Measurements from ENCODE around the gene CFAP61.

Gene CFAP61

GRCh38 chr20:20012541-20012940 lies 39.8 kb upstream of the CFAP61 start:
- H3K9ac ChIP-seq (ENCODE audit: low read depth, low read length, poor library complexity, severe bottlenecking), result no peak overlapping the region
- H3K4me1 ChIP-seq (ENCODE audit: insufficient read depth, low read length, poor library complexity, severe bottlenecking), result no peaks in the 10 kb centered on the region
- TF ChIP-seq EZH2phosphoT487 (IDR thresholded peaks at IDR 0.05; ENCODE audit: borderline replicate concordance), result no peak
- no peak for TF ChIP-seq CTCF (conservative IDR thresholded peaks at IDR 0.05; ENCODE audit: low read length)
- peaks cover 4% of the 10 kb centered on the region for H3K79me2 ChIP-seq (ENCODE audit: insufficient read depth, low read length)
- H3K4me2 ChIP-seq (ENCODE audit: low read depth, low read length, poor library complexity, severe bottlenecking), result no peak overlapping the region
- peaks cover 3% of the 10 kb centered on the region for H4K20me1 ChIP-seq (ENCODE audit: insufficient read depth, low read length, poor library complexity, severe bottlenecking)
- H3K36me3 ChIP-seq (ENCODE audit: insufficient read depth, low read length), result no peaks in the 10 kb centered on the region
- H3F3A ChIP-seq (ENCODE audit: low read depth), result no peaks in the 10 kb centered on the region
- H3K9me2 ChIP-seq (replicated peaks; ENCODE audit: low read depth, low read length), result no peaks in the 10 kb centered on the region
- no peak overlapping the region for H3K4me3 ChIP-seq (ENCODE audit: low read length, poor library complexity, severe bottlenecking)
- no peak overlapping the region; the same call in 1 of the 2 replicates for H2AFZ ChIP-seq (ENCODE audit: low read length)
- H3K27me3 ChIP-seq (ENCODE audit: insufficient read depth, low read length, poor library complexity, severe bottlenecking), result no peaks in the 10 kb centered on the region
- H3K9me3 ChIP-seq (ENCODE audit: insufficient read depth, low read depth, low read length), result no peaks in the 10 kb centered on the region

- TF ChIP-seq CTCF (conservative IDR thresholded peaks at IDR 0.05; ENCODE audit: low read length) (no peak), EZH2phosphoT487 (IDR thresholded peaks at IDR 0.05; ENCODE audit: borderline replicate concordance) (no peak)
- H3K9me3 ChIP-seq (ENCODE audit: insufficient read depth, low read depth, low read length), result no peaks in the 10 kb centered on the region
- H3K4me1 ChIP-seq (ENCODE audit: insufficient read depth, low read length, poor library complexity, severe bottlenecking), result peaks cover 19% of the 10 kb centered on the region
- peaks cover 25% of the 10 kb centered on the region for H3K79me2 ChIP-seq (ENCODE audit: insufficient read depth, low read length)
- H4K20me1 ChIP-seq (ENCODE audit: insufficient read depth, low read length, poor library complexity, severe bottlenecking), result peaks cover 24% of the 10 kb centered on the region
- no peaks in the 10 kb centered on the region for H3K36me3 ChIP-seq (ENCODE audit: insufficient read depth, low read length)
- H3K4me2 ChIP-seq (ENCODE audit: low read depth, low read length, poor library complexity, severe bottlenecking), result no peak overlapping the region
- H2AFZ ChIP-seq (ENCODE audit: low read length), result peak overlapping the region; percentile 46
- no peaks in the 10 kb centered on the region for H3K9me2 ChIP-seq (replicated peaks; ENCODE audit: low read depth, low read length)
- H3F3A ChIP-seq (ENCODE audit: low read depth), result no peaks in the 10 kb centered on the region
- H3K27me3 ChIP-seq (ENCODE audit: insufficient read depth, low read length, poor library complexity, severe bottlenecking), result no peaks in the 10 kb centered on the region
- H3K4me3 ChIP-seq (ENCODE audit: low read length, poor library complexity, severe bottlenecking), result no peak overlapping the region
- H3K9ac ChIP-seq (ENCODE audit: low read depth, low read length, poor library complexity, severe bottlenecking), result no peak overlapping the region
Measured at GRCh38 chr20:20014659-20015058, 37.7 kb upstream of the CFAP61 start.

GRCh38 chr20:20017001-20017843 lies 35.1 kb upstream of the CFAP61 start, which contains the start of gene NAA20:
Gene NAA20, plus strand, starts transcription at chr20:20017362. Its CDS starts 35 bp downstream, at chr20:20017397.
- Histone ChIP-seq H3K27me3 (ENCODE audit: insufficient read depth, low read length, poor library complexity, severe bottlenecking) (no peaks in the 10 kb centered on the region), H3K4me3 (ENCODE audit: low read length, poor library complexity, severe bottlenecking) (peak within 1 kb of the TSS; percentile 94), H3K9me2 (replicated peaks; ENCODE audit: low read depth, low read length) (no peaks in the 10 kb centered on the region), H3K36me3 (ENCODE audit: insufficient read depth, low read length) (no peaks in the 10 kb centered on the region), H4K20me1 (ENCODE audit: insufficient read depth, low read length, poor library complexity, severe bottlenecking) (peaks cover 40% of the 10 kb centered on the region), H3F3A (ENCODE audit: low read depth) (no peaks in the 10 kb centered on the region), H3K9me3 (ENCODE audit: insufficient read depth, low read depth, low read length) (no peaks in the 10 kb centered on the region), H3K9ac (ENCODE audit: low read depth, low read length, poor library complexity, severe bottlenecking) (peak within 1 kb of the TSS; percentile 86), H2AFZ (ENCODE audit: low read length) (peak within 1 kb of the TSS; percentile 86), H3K4me2 (ENCODE audit: low read depth, low read length, poor library complexity, severe bottlenecking) (peak within 1 kb of the TSS; percentile 89), H3K4me1 (ENCODE audit: insufficient read depth, low read length, poor library complexity, severe bottlenecking) (peaks cover 43% of the 10 kb centered on the region), H3K79me2 (ENCODE audit: insufficient read depth, low read length) (peaks cover 51% of the 10 kb centered on the region)
- TF ChIP-seq CTCF (conservative IDR thresholded peaks at IDR 0.05; ENCODE audit: low read length) (peak; percentile 54), EZH2phosphoT487 (IDR thresholded peaks at IDR 0.05; ENCODE audit: borderline replicate concordance) (no peak)

All from Loucy (cell line).